Uterus (tissue), 4 donors: ENCODE results near the gene IL15RA. TPM values are rescaled to one million over a fixed set of nuclear protein-coding genes. Genes with fewer than 3 reads are reported as not detected.
A peak's percentile ranks its signal among the peaks of the same experiment; 100 is the strongest.

Experiments used
- DNase-seq, 2 donors: peaks; one replicate each; pipeline ENCODE4 v3.0.0-alpha.2; 2019 to 2020
- H3K27ac ChIP-seq, 2 donors: fragments of 200-600 bp; sonication (generic); 1 replicate in 1 of 2; 2 replicates in 1 of 2; pipeline ENCODE4 v1.5.1; 2016 to 2018
- H3K27me3 ChIP-seq, 2 donors: fragments of 200-600 bp; sonication (generic); one replicate each; pipeline ENCODE4 v1.5.1; 2018 to 2019; ENCODE audit warnings: control low read depth in 1 of 2
- H3K36me3 ChIP-seq, 2 donors: fragments of 200-600 bp; sonication (generic); one replicate each; pipeline ENCODE4 v1.5.1; 2019; ENCODE audit warnings: control low read depth in 1 of 2
- H3K4me1 ChIP-seq, 2 donors: fragments of 200-600 bp; sonication (generic); one replicate each; pipeline ENCODE4 v1.5.1; 2018 to 2019; ENCODE audit warnings: control low read depth in 1 of 2
- H3K4me3 ChIP-seq, 2 donors: fragments of 200-600 bp; sonication (generic); 1 replicate in 1 of 2; 2 replicates in 1 of 2; pipeline ENCODE4 v1.5.1; 2018 to 2019; ENCODE audit warnings: mild to moderate bottlenecking in 1 of 2
- H3K9me3 ChIP-seq, 2 donors: fragments of 200-600 bp; sonication (generic); one replicate each; pipeline ENCODE4 v1.5.1; 2019; ENCODE audit warnings: control low read depth in 1 of 2
- POLR2A ChIP-seq, 2 donors: fragments of 450-650 bp; IDR thresholded peaks; one replicate each; pipeline ENCODE4 v1.6.1; 2016; ENCODE audit warnings: antibody characterized with exemption in 2 of 2, mild to moderate bottlenecking in 1 of 2, moderate library complexity in 1 of 2
- intact Hi-C: fragments of 100-400 bp; cut with DNase I; formaldehyde crosslinking; loops from one replicate; pipeline ENCODE4 v1.15.1; 2023; ENCODE audit warnings: low total_unique reads
- total RNA-seq, 4 donors: library from RNA; depleted of rRNA in 3 of 4; stranded (reverse); fragments of >200 nt in 3 of 4; gene quantifications; one replicate each; pipeline versions ENCODE4 v1.1.0 to v1.2.4, GENCODE V29; 2014 to 2023
- TF ChIP-seq, protein P1 (sequence below), 4 experiments: fragments of 200-600 bp in 2 of 4; fragments of 450-650 bp in 2 of 4; sonication (generic) in 2 of 4; IDR thresholded peaks; one replicate each; pipeline ENCODE4 v1.5.1; 2016 to 2019; ENCODE audit warnings: antibody characterized with exemption in 4 of 4, mild to moderate bottlenecking in 2 of 4, moderate library complexity in 1 of 4
- donor health status: DM: yes; HTN: yes; CAD: no.

IL15RA gene
- total RNA-seq, 4 donors from 2014 or later = 1.6 to 42.5 (median 31.9) TPM

DNA sequence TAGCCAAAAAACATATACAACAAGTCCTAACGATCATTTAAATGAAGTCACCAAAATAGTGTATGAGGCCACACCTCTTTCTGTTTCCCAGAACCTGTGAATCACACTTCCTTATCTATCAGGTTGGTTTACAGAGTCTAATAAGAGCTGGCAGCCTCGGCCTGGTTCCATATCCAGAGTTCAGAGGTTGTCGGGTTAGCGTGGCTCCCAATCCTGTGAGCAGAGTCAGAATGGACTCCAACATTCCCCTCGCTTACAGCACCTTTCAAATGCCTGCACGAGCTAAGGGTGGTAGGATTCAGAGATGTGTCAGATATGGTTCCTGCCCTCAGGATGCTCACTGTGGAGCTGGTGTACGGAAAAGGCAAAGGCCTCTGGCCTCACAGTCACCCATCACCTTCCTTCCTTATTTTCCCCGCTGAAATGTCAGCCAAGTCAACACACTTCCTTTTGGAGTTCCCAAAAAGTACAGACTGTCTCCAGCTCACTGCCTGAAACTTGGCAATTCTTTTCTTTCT, 6.0 kb downstream of the IL15RA start:
- intact Hi-C loops = no loop called here
- TF ChIP-seq POLR2A (IDR thresholded peaks at IDR 0.05) = no peak
- TF ChIP-seq, protein P1, sequence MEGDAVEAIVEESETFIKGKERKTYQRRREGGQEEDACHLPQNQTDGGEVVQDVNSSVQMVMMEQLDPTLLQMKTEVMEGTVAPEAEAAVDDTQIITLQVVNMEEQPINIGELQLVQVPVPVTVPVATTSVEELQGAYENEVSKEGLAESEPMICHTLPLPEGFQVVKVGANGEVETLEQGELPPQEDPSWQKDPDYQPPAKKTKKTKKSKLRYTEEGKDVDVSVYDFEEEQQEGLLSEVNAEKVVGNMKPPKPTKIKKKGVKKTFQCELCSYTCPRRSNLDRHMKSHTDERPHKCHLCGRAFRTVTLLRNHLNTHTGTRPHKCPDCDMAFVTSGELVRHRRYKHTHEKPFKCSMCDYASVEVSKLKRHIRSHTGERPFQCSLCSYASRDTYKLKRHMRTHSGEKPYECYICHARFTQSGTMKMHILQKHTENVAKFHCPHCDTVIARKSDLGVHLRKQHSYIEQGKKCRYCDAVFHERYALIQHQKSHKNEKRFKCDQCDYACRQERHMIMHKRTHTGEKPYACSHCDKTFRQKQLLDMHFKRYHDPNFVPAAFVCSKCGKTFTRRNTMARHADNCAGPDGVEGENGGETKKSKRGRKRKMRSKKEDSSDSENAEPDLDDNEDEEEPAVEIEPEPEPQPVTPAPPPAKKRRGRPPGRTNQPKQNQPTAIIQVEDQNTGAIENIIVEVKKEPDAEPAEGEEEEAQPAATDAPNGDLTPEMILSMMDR (IDR thresholded peaks at IDR 0.05) = no peak
- DNase-seq = peak in 1 of 2 donors; percentile 45

DNA sequence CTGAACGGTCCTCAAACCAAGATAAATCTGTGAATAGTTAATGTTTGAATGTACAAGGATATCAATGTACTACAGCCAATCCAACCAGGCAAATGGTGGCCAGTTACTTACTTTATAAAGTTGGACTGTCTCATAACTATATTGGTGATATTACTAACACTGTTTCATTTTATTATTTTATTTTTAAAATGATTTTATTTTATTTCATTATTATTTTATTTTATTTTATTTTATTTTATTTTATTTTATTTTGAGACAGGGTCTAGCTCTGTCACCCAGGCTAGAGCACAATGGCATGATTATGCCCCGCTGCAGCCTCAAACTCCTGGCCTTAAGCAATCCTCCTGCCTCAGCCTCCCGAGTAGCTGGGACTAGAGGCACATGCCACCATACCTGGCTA, 6.8 kb downstream of the IL15RA start:
- no peaks in the 10 kb centered on the region for H3K4me1 ChIP-seq
- H3K27me3 ChIP-seq = no peaks in the 10 kb centered on the region
- H3K9me3 ChIP-seq = no peaks in the 10 kb centered on the region
- intact Hi-C loops = no loop called here
- H3K27ac ChIP-seq = peak overlapping the region; percentile 65 to 72
- H3K4me3 ChIP-seq = no peak overlapping the region
- TF ChIP-seq, protein P1 (IDR thresholded peaks at IDR 0.05) = no peak
- no peaks in the 10 kb centered on the region for H3K36me3 ChIP-seq
- no peak for DNase-seq

More for the DNA sequence above, 6.0 kb downstream of the IL15RA start:
- Histone ChIP-seq H3K4me3 (no peak overlapping the region), H3K36me3 (no peaks in the 10 kb centered on the region), H3K27ac (peak overlapping the region; percentile 65 to 72), H3K9me3 (no peaks in the 10 kb centered on the region), H3K4me1 (no peaks in the 10 kb centered on the region), H3K27me3 (no peaks in the 10 kb centered on the region)

DNA sequence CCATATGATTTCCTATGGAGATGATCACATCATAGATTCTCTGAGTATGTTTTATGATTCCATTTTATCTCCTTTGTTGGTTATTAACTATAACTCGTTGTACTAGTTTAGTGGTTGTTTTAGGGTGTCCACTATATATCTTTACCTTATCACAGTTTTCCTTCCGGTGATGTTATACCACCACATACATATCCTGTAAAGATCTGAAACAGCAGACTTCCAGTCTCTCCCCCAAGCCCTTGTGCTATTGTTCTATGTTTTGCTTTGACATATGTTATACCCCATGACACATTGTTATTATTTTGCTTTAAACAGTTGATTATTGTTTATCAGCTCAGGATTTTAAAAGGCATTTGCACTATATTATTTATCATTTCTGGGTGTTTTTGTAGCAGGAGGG, 7.3 kb downstream of the IL15RA start:
- no peak for DNase-seq
- H3K27me3 ChIP-seq = no peaks in the 10 kb centered on the region
- TF ChIP-seq, protein P1 (IDR thresholded peaks at IDR 0.05) = no peak
- TF ChIP-seq POLR2A (IDR thresholded peaks at IDR 0.05) = no peak
- intact Hi-C loops = no loop called here
- no peaks in the 10 kb centered on the region for H3K9me3 ChIP-seq
- H3K27ac ChIP-seq = peak overlapping the region in 1 of 2 donors; percentile 72
- no peaks in the 10 kb centered on the region for H3K4me1 ChIP-seq
- no peaks in the 10 kb centered on the region for H3K36me3 ChIP-seq
- no peak overlapping the region for H3K4me3 ChIP-seq

DNA sequence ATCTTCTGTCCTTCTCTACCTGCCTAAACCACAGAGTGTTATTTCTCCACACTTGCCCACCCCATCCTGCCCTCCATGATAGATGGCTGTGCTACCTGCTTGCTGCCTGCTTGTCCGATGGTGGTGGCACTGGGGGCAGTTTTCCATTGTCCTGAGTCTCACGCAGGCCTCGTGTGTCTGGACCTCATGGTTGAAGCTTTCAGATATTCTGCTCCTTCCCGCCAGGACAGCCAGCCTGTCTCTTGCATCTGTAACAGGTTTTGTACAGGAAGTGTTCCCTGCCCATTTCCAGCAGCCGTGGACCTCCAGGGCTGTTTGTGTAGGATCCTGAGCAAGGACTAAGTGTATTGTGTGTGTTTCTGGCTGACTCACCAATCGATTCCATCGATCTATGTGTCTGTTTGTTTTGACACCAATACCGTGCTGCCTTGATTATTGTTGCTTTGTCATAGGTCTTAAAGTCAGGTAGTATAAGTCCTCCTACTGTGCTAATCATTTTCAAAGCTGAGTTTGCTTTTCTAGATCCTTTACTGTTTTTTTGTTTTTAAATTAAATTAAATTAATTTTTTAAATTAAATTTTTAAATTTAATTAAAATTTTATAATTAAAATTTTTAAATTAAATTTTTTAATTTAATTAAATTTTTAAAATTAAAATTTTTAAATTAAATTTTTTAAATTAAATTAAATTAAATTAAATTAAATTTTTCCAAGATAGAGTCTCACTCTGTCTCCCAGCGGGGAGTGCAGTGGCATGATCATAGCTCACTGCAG, 8.5 kb downstream of the IL15RA start:
- Histone ChIP-seq H3K27ac (no peak overlapping the region), H3K27me3 (no peaks in the 10 kb centered on the region), H3K9me3 (no peaks in the 10 kb centered on the region), H3K4me1 (no peaks in the 10 kb centered on the region), H3K36me3 (no peaks in the 10 kb centered on the region), H3K4me3 (no peak overlapping the region)
- intact Hi-C loops = no loop called here
- DNase-seq = no peak
- TF ChIP-seq, protein P1 (IDR thresholded peaks at IDR 0.05) = no peak
- no peak for TF ChIP-seq POLR2A (IDR thresholded peaks at IDR 0.05)

DNA sequence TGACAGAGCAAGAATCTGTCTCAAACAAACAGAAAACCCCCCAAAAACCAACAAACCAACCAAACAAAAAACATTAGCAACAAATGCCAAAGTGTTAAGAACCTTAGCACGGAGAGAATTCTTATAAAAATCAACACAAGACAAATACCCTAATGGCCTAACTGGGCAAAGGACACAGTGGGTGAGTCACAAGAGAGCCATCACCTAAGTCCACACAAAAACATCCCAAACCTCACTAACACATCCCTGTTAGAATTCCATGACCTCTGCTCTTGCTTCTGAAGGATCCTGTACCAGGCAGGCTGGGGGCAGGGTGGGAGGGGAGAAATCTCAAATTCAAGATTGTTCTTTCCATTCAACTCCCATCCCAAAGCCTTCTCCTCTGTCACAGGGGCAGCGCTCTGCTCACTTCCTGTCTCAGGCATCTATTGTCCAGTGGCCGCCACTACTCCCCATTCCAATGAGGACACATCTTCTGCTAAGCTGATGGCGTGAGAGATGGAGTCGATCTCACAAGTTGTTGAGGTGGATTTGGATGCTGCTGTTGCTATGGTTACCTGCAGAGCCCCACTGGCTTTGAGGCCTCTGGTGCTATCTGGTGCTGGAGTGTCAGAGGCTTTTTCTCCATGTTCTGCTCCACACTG, 9.2 kb downstream of the IL15RA start:
- intact Hi-C loops = no loop called here
- Histone ChIP-seq H3K4me1 (no peaks in the 10 kb centered on the region), H3K27me3 (no peaks in the 10 kb centered on the region), H3K9me3 (no peaks in the 10 kb centered on the region), H3K36me3 (no peaks in the 10 kb centered on the region), H3K27ac (no peak overlapping the region), H3K4me3 (no peak overlapping the region)
- DNase-seq = no peak
- no peak for TF ChIP-seq POLR2A (IDR thresholded peaks at IDR 0.05)
- TF ChIP-seq, protein P1 (IDR thresholded peaks at IDR 0.05) = no peak
